B cell (primary cell): ENCODE results near the gene RPTOR. TPM values are rescaled to one million over a fixed set of nuclear protein-coding genes. Genes with fewer than 3 reads are reported as not detected.
"Not testable (repeated sequence)": the region's sequence is repeated elsewhere in the genome, so short reads cannot be mapped to it uniquely, and the experiment has no call there.

Experiments used
- ATAC-seq: fragments of 200-7000 bp; cut with Tn5 transposase; one replicate; pipeline ENCODE4 v1.10.0; 2021; ENCODE audit warnings: low read depth, mild to moderate bottlenecking, moderate number of reproducible peaks, moderate library complexity
- CTCF ChIA-PET: fragments of 350-600 bp; sonication (Branson Sonifier 250); formaldehyde crosslinking; loops from one replicate; lab custom pipeline; 2021; ENCODE audit warnings: antibody characterized with exemption, inconsistent platforms; lab: Charles Lee
- POLR2A ChIA-PET: fragments of 350-600 bp; sonication (Branson Sonifier 250); formaldehyde crosslinking; loops from one replicate; lab custom pipeline; 2021; ENCODE audit warnings: antibody characterized with exemption; lab: Charles Lee
- DNase-seq: peaks from one replicate; pipeline ENCODE4 v3.0.0; 2013
- H2AFZ ChIP-seq: 2 replicates; pipeline ENCODE4 v1.6.1; 2012; ENCODE audit warnings: mild to moderate bottlenecking, low read depth, low read length; ENCODE audit not compliant: insufficient read depth, poor library complexity, severe bottlenecking
- H3K27ac ChIP-seq, 2 donors: 1 replicate in 1 of 2; 2 replicates in 1 of 2; pipeline ENCODE4 v1.5.1; 2012 to 2013; ENCODE audit warnings: low read length in 2 of 2, mild to moderate bottlenecking in 2 of 2, moderate library complexity in 1 of 2
- H3K27me3 ChIP-seq, 4 experiments: fragments of 200-600 bp in 1 of 4; sonication (generic) in 1 of 4; replicated peaks in 1 of 4; 1 replicate in 2 of 4; 2 replicates in 2 of 4; pipeline versions ENCODE4 v1.6.1 to v1.7.0; 2013 to 2016; ENCODE audit warnings: low read length in 3 of 4, mild to moderate bottlenecking in 2 of 4, mixed read lengths in 1 of 4, moderate library complexity in 1 of 4; ENCODE audit not compliant: insufficient read depth in 4 of 4, control insufficient read depth in 3 of 4; ENCODE audit errors: control extremely low read depth in 1 of 4
- H3K36me3 ChIP-seq, 2 experiments: replicated peaks in 1 of 2; 1 replicate in 1 of 2; 2 replicates in 1 of 2; pipeline versions ENCODE4 v1.6.1 to v1.7.1; 2013; ENCODE audit warnings: low read length in 1 of 2; ENCODE audit not compliant: insufficient read depth in 2 of 2, control insufficient read depth in 1 of 2; ENCODE audit errors: control extremely low read depth in 1 of 2, extremely low read depth in 1 of 2
- H3K4me1 ChIP-seq, 2 donors: fragments of 200-600 bp in 1 of 2; sonication (generic) in 1 of 2; 1 replicate in 1 of 2; 2 replicates in 1 of 2; pipeline versions ENCODE4 v1.5.1 to v1.6.1; 2013 to 2017; ENCODE audit warnings: low read length in 2 of 2; ENCODE audit not compliant: control insufficient read depth in 2 of 2, insufficient read depth in 2 of 2
- H3K4me2 ChIP-seq: replicated peaks from 2 replicates; pipeline ENCODE3; 2012; ENCODE audit warnings: mild to moderate bottlenecking, low read depth, low read length; ENCODE audit not compliant: poor library complexity, severe bottlenecking
- H3K4me3 ChIP-seq, 5 experiments: fragments of 200-600 bp in 1 of 5; sonication (generic) in 1 of 5; 1 replicate in 3 of 5; 2 replicates in 2 of 5; pipeline versions ENCODE4 v1.5.1 to v1.7.0; 2011 to 2016; ENCODE audit warnings: low read length in 4 of 5, mild to moderate bottlenecking in 4 of 5, low read depth in 2 of 5, control low read depth in 1 of 5, moderate library complexity in 1 of 5; ENCODE audit not compliant: insufficient read depth in 1 of 5; ENCODE audit errors: control extremely low read depth in 1 of 5, extremely low read depth in 1 of 5
- H3K79me2 ChIP-seq: fragments of 200-600 bp; sonication (generic); one replicate; pipeline ENCODE4 v1.6.0; 2016; ENCODE audit warnings: low read length; ENCODE audit not compliant: control insufficient read depth, insufficient read depth
- H3K9ac ChIP-seq: fragments of 200-600 bp; sonication (generic); 2 replicates; pipeline ENCODE4 v1.6.1; 2017; ENCODE audit warnings: mild to moderate bottlenecking, low read length, moderate library complexity
- H3K9me3 ChIP-seq, 3 donors: one replicate each; pipeline versions ENCODE4 v1.6.1 to v1.7.1; 2013; ENCODE audit warnings: low read length in 2 of 3; ENCODE audit not compliant: control insufficient read depth in 2 of 3, insufficient read depth in 1 of 3; ENCODE audit errors: control extremely low read depth in 1 of 3
- H4K20me1 ChIP-seq: 2 replicates; pipeline ENCODE4 v1.6.0; 2012; ENCODE audit warnings: mild to moderate bottlenecking, low read length; ENCODE audit not compliant: insufficient read depth, control insufficient read depth, poor library complexity, severe bottlenecking
- H3K27ac Mint-ChIP-seq: one replicate; pipeline ENCODE4 v1.8.0; 2021; ENCODE audit warnings: mixed read lengths
- H3K27me3 Mint-ChIP-seq: one replicate; pipeline ENCODE4 v1.8.0; 2021; ENCODE audit warnings: mixed read lengths
- H3K4me1 Mint-ChIP-seq: one replicate; pipeline ENCODE4 v1.8.0; 2021; ENCODE audit warnings: mixed read lengths
- H3K4me3 Mint-ChIP-seq: one replicate; pipeline ENCODE4 v1.8.0; 2021; ENCODE audit warnings: mixed read lengths
- H3K9me3 Mint-ChIP-seq: one replicate; pipeline ENCODE4 v1.8.0; 2022; ENCODE audit warnings: mixed read lengths; ENCODE audit not compliant: insufficient read depth
- CTCF ChIP-seq: fragments of 200-600 bp; IDR thresholded peaks from one replicate; pipeline ENCODE4 v1.8.0; 2022; ENCODE audit warnings: antibody characterized with exemption, mild to moderate bottlenecking
- EZH2 ChIP-seq: IDR thresholded peaks from 2 replicates; pipeline ENCODE4 v1.6.1; 2012; ENCODE audit warnings: borderline replicate concordance, low read depth, mild to moderate bottlenecking, moderate library complexity, low read length; ENCODE audit not compliant: insufficient read depth, poor library complexity, severe bottlenecking
- WGBS: methylation state at CpG from one replicate; pipeline ENCODE4 v1.1.5; 2013; ENCODE audit warnings: missing lambda C conversion rate; ENCODE audit not compliant: insufficient coverage; 5-methylcytosine and 5-hydroxymethylcytosine counted together
- intact Hi-C: fragments of 100-400 bp; cut with micrococcal nuclease; formaldehyde crosslinking; loops from one replicate; pipeline ENCODE4 v1.10.0; 2022
- polyA plus RNA-seq: library from polyadenylated mRNA; depleted of rRNA; stranded (reverse); fragments of >200 nt; gene quantifications from 2 replicates; pipeline ENCODE4 v1.2.3, GENCODE V29; 2012
- total RNA-seq, 2 donors: library from RNA; stranded (reverse); fragments of 120-200 nt in 1 of 2; gene quantifications; 1 replicate in 1 of 2; 2 replicates in 1 of 2; pipeline versions ENCODE4 v1.2.3 to v1.2.4, GENCODE V29; 2013 to 2022

RPTOR gene
- total and polyA plus RNA-seq, 2 donors (not counting 1 experiment from before 2014, with no cell fraction given) = 13.4 to 58.8 TPM

- no peaks in the 10 kb centered on the region for H3K9me3 Mint-ChIP-seq
- H3K36me3 ChIP-seq = peaks cover 0 to 13% of the 10 kb centered on the region in 2 experiments
- ATAC-seq = no peak
- no peak overlapping the region for H2AFZ ChIP-seq
- TF ChIP-seq EZH2 (no peak), CTCF (no peak)
- no peak overlapping the region for H3K9ac ChIP-seq
- POLR2A ChIA-PET = no interaction called here
- no peak overlapping the region for H3K27ac ChIP-seq
- CTCF ChIA-PET = no interaction called here
- no peak overlapping the region for H3K27ac Mint-ChIP-seq
- H3K4me1 ChIP-seq = no peaks in the 10 kb centered on the region
- no peaks in the 10 kb centered on the region for H4K20me1 ChIP-seq
- H3K4me3 ChIP-seq = no peak overlapping the region
- intact Hi-C loops = no loop called here
- no peak overlapping the region for H3K4me2 ChIP-seq
- no peak for DNase-seq
- H3K4me3 Mint-ChIP-seq = no peak overlapping the region
- H3K4me1 Mint-ChIP-seq = peaks cover 4% of the 10 kb centered on the region
- H3K27me3 Mint-ChIP-seq = no peaks in the 10 kb centered on the region
- no peaks in the 10 kb centered on the region for H3K27me3 ChIP-seq
- H3K9me3 ChIP-seq = peaks cover 0 to 6% (median 0%) of the 10 kb centered on the region in 3 donors
- WGBS = 98% methylated on average over 11 of the region's 14 CpGs
- no peaks in the 10 kb centered on the region for H3K79me2 ChIP-seq
Observed at GRCh38 chr17:80795754-80796153, 251.1 kb downstream of the RPTOR start.

GRCh38 chr17:80796430-80796861, 251.8 kb downstream of the RPTOR start:
- no peak overlapping the region for H3K4me3 Mint-ChIP-seq
- intact Hi-C loops = no loop called here
- TF ChIP-seq EZH2 = no peak
- TF ChIP-seq CTCF = no peak
- H3K27ac Mint-ChIP-seq = no peak overlapping the region
- ChIA-PET CTCF (no interaction called here), POLR2A (no interaction called here)
- no peaks in the 10 kb centered on the region for H3K27me3 Mint-ChIP-seq
- H3K36me3 ChIP-seq = peaks cover 0 to 13% of the 10 kb centered on the region in 2 experiments
- no peak overlapping the region for H3K27ac ChIP-seq
- DNase-seq (no peak), ATAC-seq (no peak)
- H3K9ac ChIP-seq = no peak overlapping the region
- peaks cover 0 to 6% (median 0%) of the 10 kb centered on the region in 3 donors for H3K9me3 ChIP-seq
- H3K79me2 ChIP-seq = no peaks in the 10 kb centered on the region
- H3K4me2 ChIP-seq = no peak overlapping the region
- H3K27me3 ChIP-seq = no peaks in the 10 kb centered on the region
- no peaks in the 10 kb centered on the region for H3K4me1 ChIP-seq
- no peaks in the 10 kb centered on the region for H3K9me3 Mint-ChIP-seq
- peaks cover under 1% of the 10 kb centered on the region for H3K4me1 Mint-ChIP-seq
- no CpG with 5 or more reads among the region's 9 CpGs for WGBS
- no peak overlapping the region for H2AFZ ChIP-seq
- H4K20me1 ChIP-seq = no peaks in the 10 kb centered on the region
- H3K4me3 ChIP-seq = no peak overlapping the region

GRCh38 chr17:80797222-80797621, 252.6 kb downstream of the RPTOR start:
- POLR2A ChIA-PET, H3K4me1 ChIP-seq, ATAC-seq, H3K27me3 Mint-ChIP-seq, H3K36me3 ChIP-seq, H3K9me3 Mint-ChIP-seq, CTCF ChIA-PET, H3K4me3 ChIP-seq, DNase-seq, H2AFZ ChIP-seq, H4K20me1 ChIP-seq, H3K9me3 ChIP-seq, H3K79me2 ChIP-seq, H3K27ac ChIP-seq, H3K4me2 ChIP-seq, H3K27ac Mint-ChIP-seq, H3K9ac ChIP-seq, H3K4me3 Mint-ChIP-seq, H3K4me1 Mint-ChIP-seq, H3K27me3 ChIP-seq, intact Hi-C loops: not testable (repeated sequence)
- WGBS = no CpG with 5 or more reads among the region's 5 CpGs
